ENCODE results near the gene C17orf113. TPM values are rescaled to one million over a fixed set of nuclear protein-coding genes. Genes with fewer than 3 reads are reported as not detected.
A peak's percentile ranks its signal among the peaks of the same experiment; 100 is the strongest.

The C17orf113 gene
- total and polyA plus RNA-seq, 2 experiments from 2014 or later = 0.29 to 2.1 TPM

- Mint-ChIP-seq H3K9me3 (peaks cover 2% of the 10 kb centered on the region; the same call in 1 of the 3 replicates), H3K27me3 (ENCODE audit: insufficient read depth, low read depth, poor library complexity) (peaks cover 11% of the 10 kb centered on the region), H3K36me3 (ENCODE audit: low read depth) (peaks cover 40% of the 10 kb centered on the region), H3K4me3 (peak overlapping the region; percentile 99), H3K4me1 (peaks cover 39% of the 10 kb centered on the region), H3K27ac (peak overlapping the region; percentile 95)
- Histone ChIP-seq H3K4me2 (peak overlapping the region; percentile 83), H3K79me2 (replicated peaks; ENCODE audit: insufficient read depth) (peaks cover 58% of the 10 kb centered on the region), H3K27me3 (ENCODE audit: insufficient read depth) (no peaks in the 10 kb centered on the region), H3K9me2 (ENCODE audit: insufficient read depth) (peaks cover 9% of the 10 kb centered on the region), H4K20me1 (replicated peaks; ENCODE audit: insufficient read depth) (peaks cover 9% of the 10 kb centered on the region; the same call in 1 of the 2 replicates), H3K27ac (ENCODE audit: low read depth) (peak overlapping the region; percentile 98), H3K4me1 (ENCODE audit: insufficient read depth) (peaks cover 30% of the 10 kb centered on the region), H2AFZ (peak overlapping the region; percentile 87), H3K4me3 (peak overlapping the region; percentile 93), H3F3A (replicated peaks; ENCODE audit: low read depth) (peaks cover 34% of the 10 kb centered on the region), H3K36me3 (ENCODE audit: insufficient read depth) (peaks cover 6% of the 10 kb centered on the region)
- DNase-seq (ENCODE audit: low spot score) = peak; percentile 75
- no peak for TF ChIP-seq STAT1 (IDR thresholded peaks at IDR 0.05; ENCODE audit: unreplicated experiment)
- no peak for TF ChIP-seq ZNF331 (CRISPR knock-in tag; IDR thresholded peaks at IDR 0.05; ENCODE audit: low read depth)
- TF ChIP-seq CREB1 (CRISPR knock-in tag; IDR thresholded peaks at IDR 0.05; ENCODE audit: low read depth) = no peak
- TF ChIP-seq ZNF114 (CRISPR knock-in tag; IDR thresholded peaks at IDR 0.05) = no peak
- TF ChIP-seq EZH2phosphoT487 (IDR thresholded peaks at IDR 0.05; ENCODE audit: unreplicated experiment) = no peak
- TF ChIP-seq EZH2 (IDR thresholded peaks at IDR 0.05; ENCODE audit: low read depth, unreplicated experiment) = no peak
- no peak for TF ChIP-seq JUNB (IDR thresholded peaks at IDR 0.05; ENCODE audit: unreplicated experiment)
- no peak for TF ChIP-seq CTCF (conservative IDR thresholded peaks at IDR 0.05; ENCODE audit: low read depth in 2 of 2)
- peak; percentile 5; the same call in 2 of the 3 replicates for ATAC-seq
Observed at GRCh38 chr17:42017866-42018200, 32.6 kb downstream of the C17orf113 start.

GRCh38 chr17:42016941-42017865, 33.2 kb downstream of the C17orf113 start, which contains the start of gene DNAJC7:
Gene DNAJC7 (minus strand): TSS chr17:42017439. CDS start chr17:42017416, 23 bp downstream.
- ATAC-seq (peak; percentile 86), DNase-seq (ENCODE audit: low spot score) (peak; percentile 97)
- peak within 1 kb of the TSS; percentile 99 for H3K4me3 Mint-ChIP-seq
- peaks cover 9% of the 10 kb centered on the region; the same call in 1 of the 2 replicates for H4K20me1 ChIP-seq (replicated peaks; ENCODE audit: insufficient read depth)
- peaks cover 61% of the 10 kb centered on the region for H3K79me2 ChIP-seq (replicated peaks; ENCODE audit: insufficient read depth)
- peak within 1 kb of the TSS; percentile 93 for H3K4me3 ChIP-seq
- peak within 1 kb of the TSS; percentile 83 for H3K4me2 ChIP-seq
- peak within 1 kb of the TSS; percentile 98 for H3K27ac ChIP-seq (ENCODE audit: low read depth)
- peak within 1 kb of the TSS; percentile 99 for H3K27ac Mint-ChIP-seq
- peaks cover 1% of the 10 kb centered on the region for H3K36me3 ChIP-seq (ENCODE audit: insufficient read depth)
- peaks cover 11% of the 10 kb centered on the region for H3K27me3 Mint-ChIP-seq (ENCODE audit: insufficient read depth, low read depth, poor library complexity)
- H3K36me3 Mint-ChIP-seq (ENCODE audit: low read depth) = peaks cover 34% of the 10 kb centered on the region
- peaks cover 30% of the 10 kb centered on the region for H3K4me1 ChIP-seq (ENCODE audit: insufficient read depth)
- H2AFZ ChIP-seq = peak within 1 kb of the TSS; percentile 87
- peaks cover 2% of the 10 kb centered on the region; the same call in 1 of the 3 replicates for H3K9me3 Mint-ChIP-seq
- H3K9me2 ChIP-seq (ENCODE audit: insufficient read depth) = peaks cover 9% of the 10 kb centered on the region
- peaks cover 44% of the 10 kb centered on the region for H3K4me1 Mint-ChIP-seq
- H3K27me3 ChIP-seq (ENCODE audit: insufficient read depth) = no peaks in the 10 kb centered on the region
- H3F3A ChIP-seq (replicated peaks; ENCODE audit: low read depth) = peaks cover 31% of the 10 kb centered on the region
- TF ChIP-seq ZNF331 (CRISPR knock-in tag; IDR thresholded peaks at IDR 0.05; ENCODE audit: low read depth) (no peak), POLR2AphosphoS5 (IDR thresholded peaks at IDR 0.05; ENCODE audit: low read depth) (peak; percentile 83), REST (IDR thresholded peaks at IDR 0.05; ENCODE audit: unreplicated experiment) (no peak), NANOG (IDR thresholded peaks at IDR 0.05; ENCODE audit: borderline replicate concordance) (no peak), ZNF114 (CRISPR knock-in tag; IDR thresholded peaks at IDR 0.05) (no peak), CTCF (conservative IDR thresholded peaks at IDR 0.05; ENCODE audit: low read depth in 2 of 2) (peak in 1 of 2 experiments; percentile 28; a peak in 2 of 4 replicates), CREB1 (CRISPR knock-in tag; IDR thresholded peaks at IDR 0.05; ENCODE audit: low read depth) (peak; percentile 60), ETS1 (IDR thresholded peaks at IDR 0.05) (peak; percentile 82)
